Natural killer cell (primary cell): Measurements from ENCODE around the gene RANBP1. TPM values are rescaled to one million over a fixed set of nuclear protein-coding genes. Genes with fewer than 3 reads are reported as not detected.

Experiments used
- ATAC-seq, 3 donors: fragments of 150-1000 bp in 2 of 3; fragments of 200-7000 bp in 1 of 3; cut with Tn5 transposase; 1 replicate in 1 of 3; 2 replicates in 2 of 3; pipeline ENCODE4 v1.10.0; 2021; ENCODE audit warnings: mild to moderate bottlenecking in 2 of 3, moderate library complexity in 2 of 3
- DNase-seq, 2 donors: peaks; one replicate each; pipeline versions ENCODE4 v3.0.0 to v3.0.0-alpha.2; 2013 to 2021; ENCODE audit warnings: mixed read lengths in 1 of 2
- H3K27ac ChIP-seq: one replicate; pipeline ENCODE4 v1.5.1; 2013; ENCODE audit warnings: mild to moderate bottlenecking, low read length
- H3K27me3 ChIP-seq: one replicate; pipeline ENCODE4 v1.6.1; 2013; ENCODE audit warnings: low read length; ENCODE audit not compliant: control insufficient read depth, insufficient read depth
- H3K36me3 ChIP-seq: one replicate; pipeline ENCODE4 v1.6.1; 2013; ENCODE audit warnings: low read length; ENCODE audit not compliant: control insufficient read depth, insufficient read depth
- H3K4me1 ChIP-seq: one replicate; pipeline ENCODE4 v1.6.1; 2013; ENCODE audit warnings: low read length; ENCODE audit not compliant: control insufficient read depth, insufficient read depth
- H3K4me3 ChIP-seq: one replicate; pipeline ENCODE4 v1.5.1; 2013; ENCODE audit warnings: low read length
- H3K9me3 ChIP-seq: one replicate; pipeline ENCODE4 v1.6.1; 2013; ENCODE audit warnings: low read length; ENCODE audit not compliant: control insufficient read depth, insufficient read depth
- H3K27ac Mint-ChIP-seq, 2 donors: one replicate each; pipeline ENCODE4 v1.8.0; 2022; ENCODE audit warnings: mild to moderate bottlenecking in 2 of 2, mixed read lengths in 2 of 2, moderate library complexity in 1 of 2
- H3K27me3 Mint-ChIP-seq, 2 donors: one replicate each; pipeline ENCODE4 v1.8.0; 2022; ENCODE audit warnings: low read depth in 2 of 2, mixed read lengths in 2 of 2
- H3K36me3 Mint-ChIP-seq: one replicate; pipeline ENCODE4 v1.8.0; 2022; ENCODE audit warnings: mixed read lengths
- H3K4me1 Mint-ChIP-seq, 2 donors: one replicate each; pipeline ENCODE4 v1.8.0; 2022; ENCODE audit warnings: mixed read lengths in 2 of 2
- H3K4me3 Mint-ChIP-seq: one replicate; pipeline ENCODE4 v1.8.0; 2022; ENCODE audit warnings: mild to moderate bottlenecking, moderate library complexity, mixed read lengths
- H3K9me3 Mint-ChIP-seq, 2 donors: one replicate each; pipeline ENCODE4 v1.8.0; 2022; ENCODE audit warnings: mixed read lengths in 2 of 2
- CTCF ChIP-seq: fragments of 200-600 bp; IDR thresholded peaks from one replicate; pipeline ENCODE4 v1.8.0; 2022; ENCODE audit warnings: antibody characterized with exemption
- WGBS: methylation state at CpG from one replicate; pipeline ENCODE4 v1.1.7; 2013; ENCODE audit warnings: missing lambda C conversion rate; ENCODE audit not compliant: insufficient coverage; 5-methylcytosine and 5-hydroxymethylcytosine counted together
- intact Hi-C: fragments of 100-400 bp; cut with micrococcal nuclease; formaldehyde crosslinking; loops from one replicate; pipeline ENCODE4 v1.14.2; 2022
- total RNA-seq, 4 donors: library from RNA; stranded (reverse); fragments of 120-200 nt in 1 of 4; gene quantifications; one replicate each; pipeline versions ENCODE4 v1.2.3 to v1.2.4, GENCODE V29; 2013 to 2022

The RANBP1 gene
- total RNA-seq, 3 donors from 2014 or later (not counting 1 experiment from before 2014, with no cell fraction given): 54.0 to 61.0 (median 56.3) TPM

- 90% methylated on average over 36 of the region's 36 CpGs for WGBS
- no peaks in the 10 kb centered on the region for H3K9me3 Mint-ChIP-seq
- peaks cover 7% of the 10 kb centered on the region for H3K36me3 ChIP-seq
- ATAC-seq (no peak), DNase-seq (no peak)
- no peaks in the 10 kb centered on the region for H3K27me3 ChIP-seq
- peaks cover 25% of the 10 kb centered on the region for H3K4me1 ChIP-seq
- no peak overlapping the region for H3K4me3 Mint-ChIP-seq
- peaks cover 6 to 30% of the 10 kb centered on the region in 2 donors for H3K4me1 Mint-ChIP-seq
- no peaks in the 10 kb centered on the region for H3K36me3 Mint-ChIP-seq
- H3K27ac Mint-ChIP-seq: peak overlapping the region in 1 of 2 donors; percentile 40
- no peak overlapping the region for H3K4me3 ChIP-seq
- H3K27ac ChIP-seq: no peak overlapping the region
- H3K9me3 ChIP-seq: no peaks in the 10 kb centered on the region
- TF ChIP-seq CTCF: no peak
- intact Hi-C loops: no loop called here
- H3K27me3 Mint-ChIP-seq: no peaks in the 10 kb centered on the region
Measured at GRCh38 chr22:20139391-20140106, 23.6 kb downstream of the RANBP1 start.

GRCh38 chr22:20140107-20140445, 24.2 kb downstream of the RANBP1 start:
- ATAC-seq (no peak), DNase-seq (no peak)
- Mint-ChIP-seq H3K27ac (no peak overlapping the region), H3K4me3 (no peak overlapping the region), H3K9me3 (no peaks in the 10 kb centered on the region), H3K4me1 (peaks cover 6 to 29% of the 10 kb centered on the region in 2 donors), H3K27me3 (no peaks in the 10 kb centered on the region), H3K36me3 (no peaks in the 10 kb centered on the region)
- Histone ChIP-seq H3K4me3 (no peak overlapping the region), H3K27ac (no peak overlapping the region), H3K4me1 (peaks cover 24% of the 10 kb centered on the region), H3K36me3 (peaks cover 7% of the 10 kb centered on the region), H3K27me3 (no peaks in the 10 kb centered on the region), H3K9me3 (no peaks in the 10 kb centered on the region)
- WGBS: 89% methylated on average over 11 of the region's 11 CpGs
- TF ChIP-seq CTCF: no peak
- intact Hi-C loops: no loop called here

- no peaks in the 10 kb centered on the region for H3K9me3 Mint-ChIP-seq
- peaks cover 6 to 29% of the 10 kb centered on the region in 2 donors for H3K4me1 Mint-ChIP-seq
- 95% methylated on average over 17 of the region's 17 CpGs for WGBS
- no peak overlapping the region for H3K27ac Mint-ChIP-seq
- peaks cover 7% of the 10 kb centered on the region for H3K36me3 ChIP-seq
- no peaks in the 10 kb centered on the region for H3K36me3 Mint-ChIP-seq
- no peaks in the 10 kb centered on the region for H3K27me3 ChIP-seq
- no peak overlapping the region for H3K4me3 Mint-ChIP-seq
- H3K27ac ChIP-seq: no peak overlapping the region
- ATAC-seq (no peak), DNase-seq (no peak)
- no peaks in the 10 kb centered on the region for H3K9me3 ChIP-seq
- no peak for TF ChIP-seq CTCF
- intact Hi-C loops: no loop called here
- no peaks in the 10 kb centered on the region for H3K27me3 Mint-ChIP-seq
- peaks cover 20% of the 10 kb centered on the region for H3K4me1 ChIP-seq
- H3K4me3 ChIP-seq: no peak overlapping the region
Measured at GRCh38 chr22:20140521-20140964, 24.6 kb downstream of the RANBP1 start.
